Activated naive CD8-positive, alpha-beta T cell treated with anti-CD3 and anti-CD28 coated beads, Interleukin-2, amount 10 ng/mL, durations not matched to agents 7 days and 5 days (primary cell): ENCODE data around the gene FBXL20. TPM values are rescaled to one million over a fixed set of nuclear protein-coding genes. Genes with fewer than 3 reads are reported as not detected.
"Not testable (repeated sequence)": the region's sequence is repeated elsewhere in the genome, so short reads cannot be mapped to it uniquely, and the experiment has no call there.

Experiments
- ATAC-seq: fragments of 150-1000 bp; cut with Tn5 transposase; one replicate; pipeline ENCODE4 v1.10.0; 2021; ENCODE audit warnings: low read depth, moderate library complexity
- POLR2A ChIA-PET: fragments of 350-600 bp; sonication (Branson Sonifier 250); formaldehyde crosslinking; loops from one replicate; lab custom pipeline; 2021; ENCODE audit warnings: antibody characterized with exemption; lab: Charles Lee
- DNase-seq: peaks from one replicate; pipeline ENCODE4 v3.0.0; 2021
- H3K27ac Mint-ChIP-seq: one replicate; pipeline ENCODE4 v1.8.0; 2022; ENCODE audit warnings: mild to moderate bottlenecking, mixed read lengths
- H3K27me3 Mint-ChIP-seq: one replicate; pipeline ENCODE4 v1.8.0; 2022; ENCODE audit warnings: mild to moderate bottlenecking, moderate library complexity, mixed read lengths
- H3K36me3 Mint-ChIP-seq: one replicate; pipeline ENCODE4 v1.8.0; 2021; ENCODE audit warnings: mild to moderate bottlenecking, mixed read lengths
- H3K4me1 Mint-ChIP-seq: one replicate; pipeline ENCODE4 v1.8.0; 2021; ENCODE audit warnings: mixed read lengths
- H3K4me3 Mint-ChIP-seq: one replicate; pipeline ENCODE4 v1.8.0; 2022; ENCODE audit warnings: mild to moderate bottlenecking, moderate library complexity, mixed read lengths
- H3K9me3 Mint-ChIP-seq: one replicate; pipeline ENCODE4 v1.8.0; 2021; ENCODE audit warnings: mixed read lengths
- total RNA-seq, 2 experiments: library from RNA; stranded (reverse); gene quantifications; one replicate each; pipeline ENCODE4 v1.2.3, GENCODE V29; 2021

FBXL20 gene
- total RNA-seq, 2 experiments from 2014 or later: 20.0 to 21.0 TPM

DNA sequence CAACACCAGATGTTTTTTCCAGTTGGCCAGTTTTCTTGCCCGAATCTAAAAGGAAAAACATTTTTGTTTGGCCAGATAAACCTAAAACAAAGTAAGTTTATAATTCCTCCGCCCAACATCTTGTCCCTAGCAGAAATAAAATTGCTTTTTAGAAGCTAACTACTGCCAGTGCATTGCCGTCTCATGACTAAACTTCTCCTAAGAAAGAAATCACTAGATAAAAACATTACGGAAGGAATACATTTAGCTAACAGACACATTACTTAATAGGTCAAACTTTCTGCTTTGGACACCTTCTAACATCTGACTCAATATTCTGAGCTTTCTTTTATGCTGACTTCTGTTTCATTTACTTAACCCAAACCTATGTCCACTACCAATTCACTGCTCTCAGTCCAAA, 36.2 kb downstream of the FBXL20 start:
- POLR2A ChIA-PET: interaction anchor here (1.6 kb wide), 1 partner anchor 14 kb away, joined by 3 read pairs; no protein-coding TSS in a partner anchor
- H3K27me3 Mint-ChIP-seq: no peaks in the 10 kb centered on the region
- H3K4me3 Mint-ChIP-seq: no peak overlapping the region
- H3K27ac Mint-ChIP-seq: no peak overlapping the region
- H3K9me3 Mint-ChIP-seq: no peaks in the 10 kb centered on the region
- no peaks in the 10 kb centered on the region for H3K36me3 Mint-ChIP-seq
- no peak for ATAC-seq
- no peak for DNase-seq
- peaks cover 7% of the 10 kb centered on the region for H3K4me1 Mint-ChIP-seq

DNA sequence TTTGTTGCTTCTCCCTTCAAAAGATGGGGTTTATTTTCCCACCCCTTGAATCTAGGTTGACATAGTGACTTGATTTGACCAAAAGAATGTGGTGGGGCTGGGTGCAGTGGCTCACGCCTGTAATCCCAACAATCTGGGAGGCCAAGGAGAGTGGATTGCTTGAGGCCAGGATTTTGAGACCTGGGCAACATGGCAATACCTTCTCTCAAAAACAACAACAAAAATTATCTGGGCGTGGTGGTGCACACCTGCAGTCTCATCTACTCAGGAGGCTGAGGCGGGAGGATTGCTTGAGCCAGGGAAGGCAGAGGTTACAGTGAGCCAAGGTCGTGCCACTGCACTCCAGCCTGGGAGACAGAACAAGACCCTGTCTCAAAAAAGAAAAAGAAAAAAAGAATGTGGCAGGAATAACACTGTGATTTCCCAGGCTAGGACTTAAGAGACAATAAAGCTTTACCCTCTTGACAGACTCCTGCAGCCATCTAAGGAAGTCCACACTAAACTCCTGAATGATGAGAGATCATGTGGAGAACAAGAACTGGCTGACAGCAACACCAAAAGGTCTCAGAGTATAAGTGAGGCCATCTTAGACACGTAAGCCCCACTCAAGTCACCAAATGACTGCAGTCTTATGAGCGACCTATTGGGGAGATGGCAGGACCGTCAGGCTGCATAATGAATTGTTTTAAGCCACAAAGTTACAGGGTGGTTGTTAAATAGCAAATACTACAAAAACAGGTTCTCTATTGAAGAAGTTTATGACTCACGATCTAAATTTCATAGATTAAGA, 37.0 kb downstream of the FBXL20 start:
- H3K36me3 Mint-ChIP-seq: no peaks in the 10 kb centered on the region
- no peak overlapping the region for H3K4me3 Mint-ChIP-seq
- peaks cover 9% of the 10 kb centered on the region for H3K4me1 Mint-ChIP-seq
- H3K27ac Mint-ChIP-seq: no peak overlapping the region
- POLR2A ChIA-PET: no interaction called here
- H3K9me3 Mint-ChIP-seq: no peaks in the 10 kb centered on the region
- DNase-seq: no peak
- ATAC-seq: no peak
- no peaks in the 10 kb centered on the region for H3K27me3 Mint-ChIP-seq

DNA sequence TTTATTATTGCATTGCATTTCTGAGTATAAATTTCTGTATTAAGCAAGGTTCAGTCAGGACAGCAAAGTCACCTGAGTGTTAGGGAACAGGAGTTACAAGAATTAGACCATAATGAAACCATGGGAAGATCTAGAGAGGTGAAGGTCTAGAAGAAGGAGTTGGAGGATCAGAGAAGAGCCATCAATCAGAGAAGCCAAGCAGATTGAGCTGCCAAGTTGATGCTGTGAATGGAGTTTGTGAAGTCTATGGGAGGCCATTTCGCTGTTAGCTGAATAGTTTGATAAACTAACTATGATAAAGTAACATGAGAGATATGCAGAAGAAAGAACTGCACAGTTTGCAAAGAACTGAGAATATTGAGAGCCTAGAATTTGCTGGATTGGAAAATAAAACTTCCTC, 40.4 kb downstream of the FBXL20 start:
- Mint-ChIP-seq H3K9me3 (no peaks in the 10 kb centered on the region), H3K27me3 (no peaks in the 10 kb centered on the region), H3K36me3 (no peaks in the 10 kb centered on the region), H3K27ac (no peak overlapping the region), H3K4me1 (peaks cover 6% of the 10 kb centered on the region), H3K4me3 (no peak overlapping the region)
- POLR2A ChIA-PET: interaction anchor here (0.6 kb wide), 1 partner anchor 806 kb away, joined by 4 read pairs; no protein-coding TSS in a partner anchor
- DNase-seq (no peak), ATAC-seq (no peak)

DNA sequence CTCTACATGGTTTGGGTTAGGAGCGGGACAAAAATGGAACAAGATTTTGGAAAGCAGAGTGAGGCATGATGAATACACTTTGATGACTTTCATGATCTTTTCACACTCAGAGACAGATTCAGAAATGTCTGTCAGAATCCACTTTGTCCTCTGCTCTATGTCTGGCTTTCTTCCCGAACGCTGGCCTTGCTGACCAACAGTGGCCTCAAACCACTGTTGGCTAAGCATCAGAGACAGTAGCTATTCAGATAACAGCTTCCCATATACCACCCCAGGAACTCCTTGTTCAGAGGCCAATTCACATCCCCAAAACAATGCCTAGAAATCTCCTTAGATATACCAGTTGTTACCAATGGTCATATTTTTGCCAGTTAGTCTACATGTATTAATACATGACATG, 40.9 kb downstream of the FBXL20 start:
- ATAC-seq (no peak), DNase-seq (no peak)
- POLR2A ChIA-PET: no interaction called here
- no peaks in the 10 kb centered on the region for H3K36me3 Mint-ChIP-seq
- peaks cover 5% of the 10 kb centered on the region for H3K4me1 Mint-ChIP-seq
- no peak overlapping the region for H3K4me3 Mint-ChIP-seq
- no peak overlapping the region for H3K27ac Mint-ChIP-seq
- no peaks in the 10 kb centered on the region for H3K9me3 Mint-ChIP-seq
- H3K27me3 Mint-ChIP-seq: no peaks in the 10 kb centered on the region

DNA sequence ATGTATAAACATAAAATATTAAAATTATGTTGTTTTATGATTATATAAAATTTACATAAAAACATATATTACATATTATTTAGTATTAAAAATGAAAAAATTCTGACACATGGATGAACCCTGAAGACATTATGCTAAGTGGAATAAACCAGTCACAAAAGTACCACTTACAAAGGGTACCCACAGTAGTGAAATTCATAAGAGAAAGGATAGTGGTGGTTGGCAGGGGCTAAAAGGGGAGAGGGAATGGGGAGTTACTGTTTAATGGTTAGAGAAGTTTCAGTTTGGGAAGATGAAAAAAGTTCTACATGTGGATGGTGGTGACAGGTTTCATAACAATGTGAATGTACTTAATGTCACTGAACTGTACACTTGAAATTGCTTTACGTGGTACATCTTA, 41.4 kb downstream of the FBXL20 start:
- no peak for DNase-seq
- Mint-ChIP-seq H3K27me3 (no peaks in the 10 kb centered on the region), H3K9me3 (no peaks in the 10 kb centered on the region), H3K27ac (no peak overlapping the region), H3K4me1 (peaks cover 5% of the 10 kb centered on the region), H3K4me3 (no peak overlapping the region), H3K36me3 (no peaks in the 10 kb centered on the region)
- POLR2A ChIA-PET: no interaction called here
- ATAC-seq: no peak

DNA sequence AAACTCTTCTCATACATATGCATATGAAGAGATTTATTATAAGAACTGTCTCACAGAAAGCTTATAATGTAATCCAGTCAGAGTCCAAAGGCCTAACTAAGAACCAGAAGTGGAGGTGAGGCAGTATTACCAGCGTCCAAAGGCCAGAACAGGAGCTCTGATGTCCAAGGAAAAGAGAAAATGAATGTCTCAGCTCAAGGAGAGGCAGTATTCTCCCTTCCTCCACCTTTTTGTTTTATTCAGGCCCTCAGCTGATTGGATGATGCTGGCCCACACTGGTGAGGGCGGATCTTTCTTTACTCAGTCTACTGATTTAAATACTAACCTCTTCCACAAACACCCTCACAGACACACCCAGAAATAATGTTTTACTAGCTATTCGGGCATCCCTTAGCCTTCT, 43.4 kb downstream of the FBXL20 start:
- Mint-ChIP-seq H3K4me3 (no peak overlapping the region), H3K4me1 (peaks cover 5% of the 10 kb centered on the region), H3K36me3 (no peaks in the 10 kb centered on the region), H3K27me3 (no peaks in the 10 kb centered on the region), H3K27ac (no peak overlapping the region), H3K9me3 (no peaks in the 10 kb centered on the region)
- POLR2A ChIA-PET: no interaction called here
- no peak for ATAC-seq
- DNase-seq: no peak

DNA sequence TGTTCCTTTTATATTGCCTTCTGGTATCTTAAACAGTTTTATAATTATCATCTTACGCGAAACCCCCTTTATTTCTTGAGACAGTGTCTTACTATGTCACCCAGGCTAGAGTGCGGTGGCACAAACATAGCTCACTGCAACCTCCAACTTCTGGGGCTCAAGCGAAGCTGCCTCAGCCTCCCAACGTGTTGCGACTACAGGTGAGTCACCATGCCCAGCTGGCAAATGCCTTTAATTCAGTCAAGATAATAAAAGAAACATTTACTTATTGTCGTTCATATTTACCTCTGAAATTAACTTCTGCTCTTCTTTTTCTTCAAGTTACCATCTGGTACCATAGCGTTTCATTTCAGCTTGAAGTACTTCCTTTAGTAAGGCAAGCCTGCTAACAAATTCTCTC, 43.9 kb downstream of the FBXL20 start:
- no peak overlapping the region for H3K27ac Mint-ChIP-seq
- no peaks in the 10 kb centered on the region for H3K36me3 Mint-ChIP-seq
- H3K4me3 Mint-ChIP-seq: no peak overlapping the region
- POLR2A ChIA-PET: no interaction called here
- peaks cover 5% of the 10 kb centered on the region for H3K4me1 Mint-ChIP-seq
- no peaks in the 10 kb centered on the region for H3K27me3 Mint-ChIP-seq
- ATAC-seq: no peak
- DNase-seq: no peak
- H3K9me3 Mint-ChIP-seq: no peaks in the 10 kb centered on the region

DNA sequence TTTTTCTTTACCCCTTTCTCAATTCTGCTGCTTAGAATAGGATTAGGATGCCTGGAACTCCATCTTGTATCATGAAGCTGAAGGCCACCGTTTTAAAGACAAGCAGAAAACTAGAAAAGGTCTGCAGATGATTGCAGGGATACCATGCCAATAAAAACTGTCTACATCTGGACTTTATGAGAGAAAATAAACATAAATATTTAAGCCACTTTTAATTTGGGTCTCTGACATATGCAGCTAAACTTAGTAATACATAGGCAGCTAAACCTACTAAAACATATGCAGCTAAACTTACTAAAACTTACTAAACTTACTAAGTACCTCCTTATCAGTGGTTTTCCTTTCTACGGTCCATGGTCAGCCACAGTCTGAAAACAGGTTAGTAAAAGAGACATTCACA, 48.4 kb downstream of the FBXL20 start:
- no peak for ATAC-seq
- POLR2A ChIA-PET: no interaction called here

DNA sequence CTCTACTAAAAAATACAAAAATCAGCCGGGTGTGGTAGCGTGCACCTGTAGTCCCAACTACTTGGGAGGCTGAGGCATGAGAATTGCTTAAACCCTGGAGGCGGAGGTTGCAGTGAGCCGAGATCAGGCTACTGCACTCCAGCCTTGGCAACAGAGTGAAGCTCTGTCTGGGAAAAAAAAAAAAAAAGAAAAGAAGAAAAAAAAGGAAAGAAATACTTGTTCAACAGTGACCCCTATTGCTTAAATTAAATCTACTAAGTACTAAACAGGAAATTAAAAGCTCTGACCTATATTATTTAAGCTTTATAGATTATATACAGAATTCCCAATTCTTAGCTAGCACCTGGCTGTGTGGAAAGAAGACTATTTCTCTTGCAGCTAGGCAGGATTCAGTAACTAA, 48.9 kb downstream of the FBXL20 start:
- Mint-ChIP-seq H3K36me3 (no peaks in the 10 kb centered on the region), H3K4me1 (no peaks in the 10 kb centered on the region), H3K9me3 (no peaks in the 10 kb centered on the region), H3K4me3 (no peak overlapping the region), H3K27me3 (no peaks in the 10 kb centered on the region), H3K27ac (no peak overlapping the region)
- DNase-seq: no peak
- POLR2A ChIA-PET: no interaction called here
- no peak for ATAC-seq

More for the DNA sequence above, 48.4 kb downstream of the FBXL20 start:
- Mint-ChIP-seq H3K27ac (no peak overlapping the region), H3K27me3 (no peaks in the 10 kb centered on the region), H3K9me3 (no peaks in the 10 kb centered on the region), H3K4me3 (no peak overlapping the region), H3K4me1 (no peaks in the 10 kb centered on the region), H3K36me3 (no peaks in the 10 kb centered on the region)
- no peak for DNase-seq

DNA sequence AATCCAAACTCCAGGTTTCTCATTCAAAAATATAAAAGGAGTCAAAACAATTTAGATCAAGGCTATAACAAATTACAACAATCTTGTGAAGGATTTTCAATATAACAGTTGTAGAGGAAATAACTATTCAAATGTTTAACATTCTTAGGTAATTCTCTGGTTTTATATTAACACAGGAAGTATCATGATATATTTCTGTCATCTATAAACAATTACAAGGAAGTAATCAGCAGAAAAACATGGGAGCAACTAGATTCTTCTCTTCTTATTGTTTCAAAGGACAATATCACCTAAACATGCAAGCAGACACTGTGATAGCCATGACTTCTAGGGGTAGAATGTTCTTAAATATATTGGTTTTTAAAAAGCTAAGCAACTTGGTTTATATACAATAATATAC, 49.9 kb downstream of the FBXL20 start:
- Mint-ChIP-seq H3K27me3 (no peaks in the 10 kb centered on the region), H3K36me3 (no peaks in the 10 kb centered on the region), H3K4me3 (no peak overlapping the region), H3K4me1 (no peaks in the 10 kb centered on the region), H3K9me3 (no peaks in the 10 kb centered on the region), H3K27ac (no peak overlapping the region)
- POLR2A ChIA-PET: no interaction called here
- no peak for DNase-seq
- ATAC-seq: no peak

DNA sequence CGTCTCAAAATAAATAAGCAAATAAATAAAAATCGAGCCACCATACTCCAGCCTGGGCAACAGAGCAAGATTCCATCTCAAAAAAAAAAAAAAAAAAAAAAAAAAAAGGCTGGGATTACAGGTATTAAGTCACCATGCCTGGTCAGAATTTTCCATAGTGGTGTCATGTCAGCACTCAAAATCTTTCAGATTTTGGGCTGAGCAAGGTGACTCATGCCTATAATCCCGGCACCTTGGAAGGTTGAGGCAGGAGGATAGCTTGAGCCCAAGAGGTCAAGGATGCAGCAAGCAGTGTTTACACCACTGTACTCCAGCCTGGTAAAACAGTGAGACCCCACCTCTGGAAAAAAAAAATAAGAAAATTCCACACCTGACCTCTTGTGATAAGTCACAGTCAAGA, 52.2 kb downstream of the FBXL20 start:
- DNase-seq: no peak
- Mint-ChIP-seq H3K4me1 (no peaks in the 10 kb centered on the region), H3K36me3 (peaks cover 2% of the 10 kb centered on the region), H3K9me3 (no peaks in the 10 kb centered on the region), H3K27ac (no peak overlapping the region), H3K4me3 (no peak overlapping the region), H3K27me3 (no peaks in the 10 kb centered on the region)
- POLR2A ChIA-PET: no interaction called here
- ATAC-seq: no peak

DNA sequence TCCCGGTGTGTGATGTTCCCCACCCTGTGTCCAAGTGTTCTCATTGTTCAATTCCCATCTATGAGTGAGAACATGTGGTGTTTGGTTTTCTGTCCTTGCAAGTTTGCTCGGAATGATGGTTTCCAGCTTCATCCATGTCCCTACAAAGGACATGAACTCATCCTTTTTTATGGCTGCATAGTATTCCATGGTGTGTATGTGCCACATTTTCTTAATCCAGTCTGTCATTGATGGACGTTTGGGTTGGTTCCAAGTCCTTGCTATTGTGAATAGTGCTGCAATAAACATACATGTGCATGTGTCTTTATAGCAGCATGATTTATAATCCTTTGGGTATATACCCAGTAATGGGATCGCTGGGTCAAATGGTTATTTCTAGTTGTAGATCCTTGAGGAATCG, 54.6 kb downstream of the FBXL20 start:
- POLR2A ChIA-PET, H3K9me3 Mint-ChIP-seq, ATAC-seq, H3K4me1 Mint-ChIP-seq, H3K27ac Mint-ChIP-seq, H3K36me3 Mint-ChIP-seq, H3K4me3 Mint-ChIP-seq, H3K27me3 Mint-ChIP-seq, DNase-seq: not testable (repeated sequence)

DNA sequence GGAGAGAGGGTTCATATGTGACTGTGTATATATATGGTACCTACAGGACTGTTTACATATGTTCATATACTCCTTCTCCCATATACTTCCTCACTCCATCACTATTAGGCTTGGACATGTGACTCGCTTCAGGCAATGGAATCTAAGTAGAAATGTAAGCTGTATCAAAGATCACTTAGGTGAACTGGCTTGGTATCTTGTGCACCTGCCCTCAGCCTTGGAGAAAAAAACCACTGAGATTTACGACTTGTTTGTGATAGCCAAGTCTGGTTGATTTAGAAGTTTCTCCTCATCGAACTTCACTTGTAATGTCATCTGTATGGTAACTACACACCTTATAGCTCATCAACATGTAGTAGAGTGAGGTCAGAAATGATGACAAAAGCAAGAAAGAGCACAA, 59.9 kb downstream of the FBXL20 start:
- H3K9me3 Mint-ChIP-seq: no peaks in the 10 kb centered on the region
- ATAC-seq (no peak), DNase-seq (no peak)
- no peak overlapping the region for H3K27ac Mint-ChIP-seq
- POLR2A ChIA-PET: no interaction called here
- H3K27me3 Mint-ChIP-seq: no peaks in the 10 kb centered on the region
- H3K36me3 Mint-ChIP-seq: peaks cover 7% of the 10 kb centered on the region
- H3K4me3 Mint-ChIP-seq: no peak overlapping the region
- no peaks in the 10 kb centered on the region for H3K4me1 Mint-ChIP-seq

DNA sequence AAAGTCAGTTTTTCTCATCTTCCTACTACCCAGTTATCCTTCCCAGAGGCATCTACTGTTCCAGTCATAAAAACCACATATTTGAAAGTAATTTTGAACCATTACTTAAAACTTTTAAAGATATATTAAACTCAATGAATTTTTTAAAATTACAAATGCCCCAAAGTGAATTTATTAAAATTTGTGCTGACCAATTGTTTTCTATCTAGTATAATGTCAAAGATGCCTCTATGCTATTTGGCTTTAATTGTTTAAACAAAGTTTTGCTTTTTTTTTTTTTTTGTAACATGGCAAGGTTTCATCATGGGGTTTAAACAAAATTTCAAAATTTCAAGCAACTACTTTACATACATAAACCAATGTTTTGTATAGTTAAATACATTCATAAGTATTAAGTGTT, 60.7 kb downstream of the FBXL20 start:
- H3K9me3 Mint-ChIP-seq: no peaks in the 10 kb centered on the region
- ATAC-seq (no peak), DNase-seq (no peak)
- H3K4me3 Mint-ChIP-seq: no peak overlapping the region
- no peaks in the 10 kb centered on the region for H3K4me1 Mint-ChIP-seq
- peaks cover 10% of the 10 kb centered on the region for H3K36me3 Mint-ChIP-seq
- H3K27me3 Mint-ChIP-seq: no peaks in the 10 kb centered on the region
- POLR2A ChIA-PET: no interaction called here
- H3K27ac Mint-ChIP-seq: no peak overlapping the region
